ENCODE data around the gene NELL2. TPM values are rescaled to one million over a fixed set of nuclear protein-coding genes. Genes with fewer than 3 reads are reported as not detected.

NELL2 gene
- total RNA-seq, 4 donors from 2014 or later: 0.12 to 42.0 (median 2.0) TPM; not detected in 1

GRCh38 chr12:44780221-44780790 lies 95.8 kb downstream of the NELL2 start:
- Histone ChIP-seq H3K27me3 (no peaks in the 10 kb centered on the region), H3K4me1 (no peaks in the 10 kb centered on the region), H3K36me3 (no peaks in the 10 kb centered on the region), H3K9me3 (no peaks in the 10 kb centered on the region), H3K27ac (no peak overlapping the region), H3K4me3 (no peak overlapping the region)
- TF ChIP-seq CTCF (IDR thresholded peaks at IDR 0.05) (no peak), EP300 (IDR thresholded peaks at IDR 0.05) (no peak), POLR2A (IDR thresholded peaks at IDR 0.05) (no peak), POLR2AphosphoS5 (IDR thresholded peaks at IDR 0.05) (no peak)
- WGBS, 2 donors (ENCODE audit: low coverage in 1 of 2): no CpG with 5 or more reads among the region's 2 CpGs
- ATAC-seq: no peak

- 89 to 90% methylated on average over 5 to 6 of the region's 6 CpGs for WGBS, 2 donors (ENCODE audit: low coverage in 1 of 2)
- no peak overlapping the region for H3K4me3 ChIP-seq
- H3K4me1 ChIP-seq: no peaks in the 10 kb centered on the region
- TF ChIP-seq POLR2A (IDR thresholded peaks at IDR 0.05) (no peak), CTCF (IDR thresholded peaks at IDR 0.05) (no peak), EP300 (IDR thresholded peaks at IDR 0.05) (no peak), POLR2AphosphoS5 (IDR thresholded peaks at IDR 0.05) (no peak)
- H3K36me3 ChIP-seq: no peaks in the 10 kb centered on the region
- no peak for ATAC-seq
- no peaks in the 10 kb centered on the region for H3K27me3 ChIP-seq
- H3K27ac ChIP-seq: no peak overlapping the region
- no peaks in the 10 kb centered on the region for H3K9me3 ChIP-seq
Measured at GRCh38 chr12:44779766-44780165, 96.3 kb downstream of the NELL2 start.

GRCh38 chr12:44778863-44779262 lies 97.3 kb downstream of the NELL2 start:
- Histone ChIP-seq H3K36me3 (no peaks in the 10 kb centered on the region), H3K27ac (no peak overlapping the region), H3K9me3 (no peaks in the 10 kb centered on the region), H3K27me3 (no peaks in the 10 kb centered on the region), H3K4me3 (no peak overlapping the region), H3K4me1 (no peaks in the 10 kb centered on the region)
- WGBS, 2 donors (ENCODE audit: low coverage in 1 of 2): 88 to 100% methylated on average over 1 of the region's 1 CpG
- TF ChIP-seq POLR2AphosphoS5 (IDR thresholded peaks at IDR 0.05): no peak
- no peak for TF ChIP-seq CTCF (IDR thresholded peaks at IDR 0.05)
- no peak for TF ChIP-seq POLR2A (IDR thresholded peaks at IDR 0.05)
- TF ChIP-seq EP300 (IDR thresholded peaks at IDR 0.05): no peak
- no peak for ATAC-seq

- no peak overlapping the region for H3K27ac ChIP-seq
- 83 to 85% methylated on average over 1 of the region's 1 CpG for WGBS, 2 donors (ENCODE audit: low coverage in 1 of 2)
- no peaks in the 10 kb centered on the region for H3K9me3 ChIP-seq
- no peak for TF ChIP-seq POLR2A (IDR thresholded peaks at IDR 0.05)
- no peak for TF ChIP-seq EP300 (IDR thresholded peaks at IDR 0.05)
- TF ChIP-seq POLR2AphosphoS5 (IDR thresholded peaks at IDR 0.05): no peak
- TF ChIP-seq CTCF (IDR thresholded peaks at IDR 0.05): no peak
- no peaks in the 10 kb centered on the region for H3K36me3 ChIP-seq
- ATAC-seq: no peak
- no peaks in the 10 kb centered on the region for H3K27me3 ChIP-seq
- H3K4me3 ChIP-seq: no peak overlapping the region
- no peaks in the 10 kb centered on the region for H3K4me1 ChIP-seq
Measured at GRCh38 chr12:44777044-44777443, 99.1 kb downstream of the NELL2 start.

GRCh38 chr12:44775901-44776300 lies 100.2 kb downstream of the NELL2 start:
- WGBS, 2 donors (ENCODE audit: low coverage in 1 of 2): 64 to 91% methylated on average over 6 of the region's 6 CpGs
- no peak overlapping the region for H3K4me3 ChIP-seq
- H3K36me3 ChIP-seq: no peaks in the 10 kb centered on the region
- no peaks in the 10 kb centered on the region for H3K27me3 ChIP-seq
- no peak overlapping the region for H3K27ac ChIP-seq
- ATAC-seq: no peak
- no peaks in the 10 kb centered on the region for H3K9me3 ChIP-seq
- H3K4me1 ChIP-seq: no peaks in the 10 kb centered on the region
- TF ChIP-seq EP300 (IDR thresholded peaks at IDR 0.05) (no peak), POLR2A (IDR thresholded peaks at IDR 0.05) (no peak), CTCF (IDR thresholded peaks at IDR 0.05) (no peak), POLR2AphosphoS5 (IDR thresholded peaks at IDR 0.05) (no peak)

Measured in gastroesophageal sphincter (tissue), 4 donors.